Activated CD4-positive, alpha-beta T cell treated with anti-CD3 and anti-CD28 coated beads, Interleukin-2, amount 50 U/mL, for 24 hours (primary cell): ENCODE data around the gene TMEM8B.

ENCODE experiments used
- DNase-seq, 2 donors: peaks; one replicate each; pipeline ENCODE4 v3.0.0-alpha.2; 2020; ENCODE audit warnings: low read depth in 1 of 2, low spot score in 1 of 2

The TMEM8B gene

GRCh38 chr9:35836595-35836994 lies 7.6 kb downstream of the TMEM8B start:
- DNase-seq = no peak

- no peak for DNase-seq
Measured at GRCh38 chr9:35839926-35840325, 10.9 kb downstream of the TMEM8B start.

GRCh38 chr9:35840881-35841644 lies 12.0 kb downstream of the TMEM8B start:
- no peak for DNase-seq

- no peak for DNase-seq
Measured at GRCh38 chr9:35841645-35841900, 12.5 kb downstream of the TMEM8B start.

- no peak for DNase-seq
Measured at GRCh38 chr9:35842020-35842745, 13.2 kb downstream of the TMEM8B start.

- DNase-seq = no peak
Measured at GRCh38 chr9:35842795-35843194, 13.8 kb downstream of the TMEM8B start.

GRCh38 chr9:35844628-35845270 lies 15.7 kb downstream of the TMEM8B start:
- no peak for DNase-seq

GRCh38 chr9:35845824-35846771 lies 17.1 kb downstream of the TMEM8B start:
- DNase-seq = no peak

GRCh38 chr9:35847792-35848572 lies 19.0 kb downstream of the TMEM8B start:
- DNase-seq = peak in 1 of 2 donors; percentile 20

GRCh38 chr9:35852267-35852815 lies 23.3 kb downstream of the TMEM8B start:
- DNase-seq = no peak

- DNase-seq = no peak
Measured at GRCh38 chr9:35852876-35853865, 24.1 kb downstream of the TMEM8B start.

- DNase-seq = no peak
Measured at GRCh38 chr9:35854091-35854762, 25.2 kb downstream of the TMEM8B start.

GRCh38 chr9:35856206-35856605 lies 27.2 kb downstream of the TMEM8B start:
- no peak for DNase-seq

- no peak for DNase-seq
Measured at GRCh38 chr9:35856882-35857281, 27.9 kb downstream of the TMEM8B start.

GRCh38 chr9:35858458-35858857 lies 29.4 kb downstream of the TMEM8B start:
- no peak for DNase-seq

GRCh38 chr9:35859310-35859989 lies 30.4 kb downstream of the TMEM8B start:
- DNase-seq = no peak

- DNase-seq = no peak
Measured at GRCh38 chr9:35859990-35860339, 30.9 kb downstream of the TMEM8B start.
